Panc1 (cell line): ENCODE data around the gene CDK19. TPM values are rescaled to one million over a fixed set of nuclear protein-coding genes. Genes with fewer than 3 reads are reported as not detected.

Experiments
- ATAC-seq: fragments of 200-7000 bp; cut with Tn5 transposase; 2 replicates; pipeline ENCODE4 v1.9.1; 2020; ENCODE audit warnings: mild to moderate bottlenecking, moderate library complexity
- BruUV-seq: library from RNA; stranded (reverse); fragments of 400-500 nt; replicated peaks from 2 replicates; lab custom pipeline; 2021; lab: Mats Ljungman, UMichigan
- CTCF ChIA-PET: fragments of 300-600 bp; sonication (Branson Sonifier 250); formaldehyde crosslinking; loops from one replicate; lab custom pipeline; 2022; ENCODE audit warnings: antibody characterized with exemption; lab: Charles Lee
- POLR2A ChIA-PET: fragments of 300-600 bp; sonication (Branson Sonifier 250); formaldehyde crosslinking; loops from one replicate; lab custom pipeline; 2022; ENCODE audit warnings: antibody characterized with exemption; lab: Charles Lee
- DNase-seq: peaks from one replicate; pipeline ENCODE4 v3.0.0-alpha.2; 2010; ENCODE audit warnings: low read depth, low spot score
- H3K27ac ChIP-seq: 2 replicates; pipeline ENCODE4 v1.5.1; 2011; ENCODE audit warnings: mild to moderate bottlenecking, low read length, inconsistent platforms
- H3K27me3 ChIP-seq: fragments of 200-500 bp; sonication (Bioruptor generic); 2 replicates; pipeline ENCODE4 v1.6.0; 2014; ENCODE audit warnings: low read length, inconsistent platforms; ENCODE audit not compliant: control insufficient read depth, insufficient read depth
- H3K36me3 ChIP-seq: fragments of 200-500 bp; sonication (Bioruptor generic); 2 replicates; pipeline ENCODE4 v1.5.1; 2014; ENCODE audit warnings: inconsistent platforms, mild to moderate bottlenecking, low read length, moderate library complexity; ENCODE audit not compliant: control insufficient read depth, insufficient read depth
- H3K4me1 ChIP-seq: 2 replicates; pipeline ENCODE4 v1.5.1; 2011; ENCODE audit warnings: inconsistent platforms, mild to moderate bottlenecking, low read length, moderate library complexity; ENCODE audit not compliant: control insufficient read depth, insufficient read depth
- H3K4me3 ChIP-seq, 2 experiments: 2 replicates each; pipeline ENCODE4 v1.5.1; 2011 to 2012; ENCODE audit warnings: low read depth in 2 of 2, low read length in 2 of 2, mild to moderate bottlenecking in 2 of 2, inconsistent platforms in 1 of 2, moderate library complexity in 1 of 2
- H3K9me3 ChIP-seq: fragments of 200-500 bp; sonication (Bioruptor generic); 2 replicates; pipeline ENCODE4 v1.5.1; 2014; ENCODE audit warnings: low read depth, mild to moderate bottlenecking, inconsistent platforms, low read length, moderate library complexity; ENCODE audit not compliant: control insufficient read depth, insufficient read depth
- POLR2AphosphoS5 ChIP-seq: IDR thresholded peaks from 2 replicates; pipeline ENCODE4 v1.6.1; 2012; ENCODE audit warnings: mild to moderate bottlenecking, low read depth, low read length, moderate library complexity
- SIN3A ChIP-seq: IDR thresholded peaks from 2 replicates; pipeline ENCODE4 v1.6.1; 2012; ENCODE audit warnings: low read depth, mild to moderate bottlenecking, low read length, moderate library complexity, borderline replicate concordance; ENCODE audit not compliant: insufficient read depth
- TCF7L2 ChIP-seq: IDR thresholded peaks from 2 replicates; pipeline ENCODE4 v1.6.1; 2011; ENCODE audit warnings: mild to moderate bottlenecking, low read depth, low read length, inconsistent platforms
- in situ Hi-C: cut with HindIII; loops from 2 replicates; pipeline ENCODE4 v1.10.0; 2016; ENCODE audit warnings: low sequenced_read_pairs, low pct_unique_long_range_greater_than_20kb
- intact Hi-C: fragments of 100-400 bp; cut with micrococcal nuclease; formaldehyde crosslinking; loops from one replicate; pipeline ENCODE4 v1.10.0; 2022; ENCODE audit not compliant: unreplicated experiment
- total RNA-seq: library from RNA; stranded (reverse); gene quantifications from one replicate; pipeline ENCODE4 v1.2.1, GENCODE V29; 2021; ENCODE audit not compliant: unreplicated experiment
- TF ChIP-seq, protein P1 (sequence below): fragments of 450-650 bp; IDR thresholded peaks from 2 replicates; pipeline ENCODE4 v1.5.1; 2017; ENCODE audit warnings: mild to moderate bottlenecking
- TF ChIP-seq, protein P2 (sequence below), 2 experiments: IDR thresholded peaks; 2 replicates each; pipeline ENCODE4 v1.6.1; 2011 to 2012; ENCODE audit warnings: low read depth in 2 of 2, control low read depth in 1 of 2, low read length in 1 of 2, mild to moderate bottlenecking in 1 of 2, moderate library complexity in 1 of 2; ENCODE audit not compliant: insufficient read depth in 1 of 2

Gene CDK19
- total RNA-seq, 1 experiment from 2014 or later: 48.4 TPM

DNA sequence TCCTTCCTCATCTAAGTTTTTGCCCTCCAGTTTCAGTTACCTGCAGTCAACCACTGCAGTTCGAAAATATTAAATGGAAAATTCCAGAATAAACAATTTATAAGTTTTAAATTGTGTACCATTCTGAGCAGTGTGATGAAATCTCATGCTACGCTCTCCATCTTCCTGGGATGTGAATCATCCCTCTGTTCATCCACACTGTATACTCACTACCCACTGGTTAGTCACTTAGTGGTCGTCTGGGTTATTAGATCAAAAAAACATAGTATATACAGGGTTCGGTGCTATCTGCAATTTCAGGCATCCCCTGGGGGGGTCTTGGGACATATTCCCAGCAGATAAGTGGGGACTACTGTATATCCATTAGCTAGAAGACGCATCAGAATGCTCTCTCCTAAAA lies 186.9 kb downstream of the CDK19 start:
- POLR2A ChIA-PET: no interaction called here
- CTCF ChIA-PET: no interaction called here
- DNase-seq: no peak
- Histone ChIP-seq H3K36me3 (no peaks in the 10 kb centered on the region), H3K27me3 (no peaks in the 10 kb centered on the region), H3K4me3 (no peak overlapping the region), H3K9me3 (no peaks in the 10 kb centered on the region), H3K4me1 (no peaks in the 10 kb centered on the region), H3K27ac (no peak overlapping the region)
- in situ Hi-C loops: no loop called here
- TF ChIP-seq POLR2AphosphoS5: no peak
- no peak for ATAC-seq
- intact Hi-C loops: no loop called here
- no TSS peak for BruUV-seq

DNA sequence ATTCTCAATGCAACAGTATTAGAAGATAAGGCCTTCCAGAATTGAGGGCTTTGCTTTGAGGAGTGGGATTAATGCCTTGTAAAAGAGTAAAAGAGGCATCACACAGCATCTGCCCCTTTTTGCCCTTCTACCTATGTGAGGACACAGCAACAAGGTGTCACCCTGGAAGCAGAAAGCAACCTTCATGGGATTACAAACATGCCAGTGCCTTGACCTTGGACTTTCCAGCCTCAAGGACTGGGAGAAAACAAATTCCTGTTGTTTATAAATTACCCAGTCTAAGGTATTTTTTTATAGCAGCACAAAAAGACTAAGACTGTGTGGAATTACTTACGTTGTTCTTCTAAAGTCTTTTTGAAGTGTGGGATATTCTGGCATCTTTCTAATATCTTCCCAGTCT lies 188.8 kb downstream of the CDK19 start:
- in situ Hi-C loops: no loop called here
- POLR2A ChIA-PET: no interaction called here

DNA sequence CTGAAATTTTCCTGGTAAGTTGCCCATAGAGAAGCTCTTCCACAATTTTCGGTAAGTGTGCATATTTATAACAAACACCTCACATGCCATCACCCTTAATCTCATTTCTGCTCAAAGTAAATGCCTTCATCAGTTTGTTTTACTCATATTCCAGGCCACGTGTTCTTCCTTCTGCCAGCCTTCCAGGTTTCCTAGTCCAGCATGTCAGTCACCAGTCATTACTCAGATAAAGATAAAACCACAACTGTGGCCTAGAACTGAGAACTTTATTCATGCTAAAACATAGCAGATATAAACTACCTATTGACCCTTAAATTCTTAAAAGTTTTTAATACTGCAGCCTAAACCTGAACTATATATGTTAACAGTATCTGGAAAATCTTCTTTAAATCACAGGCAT lies 189.4 kb downstream of the CDK19 start:
- Histone ChIP-seq H3K27ac (no peak overlapping the region), H3K4me1 (no peaks in the 10 kb centered on the region), H3K9me3 (no peaks in the 10 kb centered on the region), H3K27me3 (no peaks in the 10 kb centered on the region), H3K4me3 (no peak overlapping the region), H3K36me3 (no peaks in the 10 kb centered on the region)
- no TSS peak for BruUV-seq
- ChIA-PET CTCF (no interaction called here), POLR2A (no interaction called here)
- in situ Hi-C loops (no loop called here), intact Hi-C loops (no loop called here)
- DNase-seq (no peak), ATAC-seq (no peak)
- TF ChIP-seq TCF7L2 (no peak), SIN3A (no peak), POLR2AphosphoS5 (no peak)
- TF ChIP-seq, protein P1, sequence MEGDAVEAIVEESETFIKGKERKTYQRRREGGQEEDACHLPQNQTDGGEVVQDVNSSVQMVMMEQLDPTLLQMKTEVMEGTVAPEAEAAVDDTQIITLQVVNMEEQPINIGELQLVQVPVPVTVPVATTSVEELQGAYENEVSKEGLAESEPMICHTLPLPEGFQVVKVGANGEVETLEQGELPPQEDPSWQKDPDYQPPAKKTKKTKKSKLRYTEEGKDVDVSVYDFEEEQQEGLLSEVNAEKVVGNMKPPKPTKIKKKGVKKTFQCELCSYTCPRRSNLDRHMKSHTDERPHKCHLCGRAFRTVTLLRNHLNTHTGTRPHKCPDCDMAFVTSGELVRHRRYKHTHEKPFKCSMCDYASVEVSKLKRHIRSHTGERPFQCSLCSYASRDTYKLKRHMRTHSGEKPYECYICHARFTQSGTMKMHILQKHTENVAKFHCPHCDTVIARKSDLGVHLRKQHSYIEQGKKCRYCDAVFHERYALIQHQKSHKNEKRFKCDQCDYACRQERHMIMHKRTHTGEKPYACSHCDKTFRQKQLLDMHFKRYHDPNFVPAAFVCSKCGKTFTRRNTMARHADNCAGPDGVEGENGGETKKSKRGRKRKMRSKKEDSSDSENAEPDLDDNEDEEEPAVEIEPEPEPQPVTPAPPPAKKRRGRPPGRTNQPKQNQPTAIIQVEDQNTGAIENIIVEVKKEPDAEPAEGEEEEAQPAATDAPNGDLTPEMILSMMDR: no peak
- TF ChIP-seq, protein P2, sequence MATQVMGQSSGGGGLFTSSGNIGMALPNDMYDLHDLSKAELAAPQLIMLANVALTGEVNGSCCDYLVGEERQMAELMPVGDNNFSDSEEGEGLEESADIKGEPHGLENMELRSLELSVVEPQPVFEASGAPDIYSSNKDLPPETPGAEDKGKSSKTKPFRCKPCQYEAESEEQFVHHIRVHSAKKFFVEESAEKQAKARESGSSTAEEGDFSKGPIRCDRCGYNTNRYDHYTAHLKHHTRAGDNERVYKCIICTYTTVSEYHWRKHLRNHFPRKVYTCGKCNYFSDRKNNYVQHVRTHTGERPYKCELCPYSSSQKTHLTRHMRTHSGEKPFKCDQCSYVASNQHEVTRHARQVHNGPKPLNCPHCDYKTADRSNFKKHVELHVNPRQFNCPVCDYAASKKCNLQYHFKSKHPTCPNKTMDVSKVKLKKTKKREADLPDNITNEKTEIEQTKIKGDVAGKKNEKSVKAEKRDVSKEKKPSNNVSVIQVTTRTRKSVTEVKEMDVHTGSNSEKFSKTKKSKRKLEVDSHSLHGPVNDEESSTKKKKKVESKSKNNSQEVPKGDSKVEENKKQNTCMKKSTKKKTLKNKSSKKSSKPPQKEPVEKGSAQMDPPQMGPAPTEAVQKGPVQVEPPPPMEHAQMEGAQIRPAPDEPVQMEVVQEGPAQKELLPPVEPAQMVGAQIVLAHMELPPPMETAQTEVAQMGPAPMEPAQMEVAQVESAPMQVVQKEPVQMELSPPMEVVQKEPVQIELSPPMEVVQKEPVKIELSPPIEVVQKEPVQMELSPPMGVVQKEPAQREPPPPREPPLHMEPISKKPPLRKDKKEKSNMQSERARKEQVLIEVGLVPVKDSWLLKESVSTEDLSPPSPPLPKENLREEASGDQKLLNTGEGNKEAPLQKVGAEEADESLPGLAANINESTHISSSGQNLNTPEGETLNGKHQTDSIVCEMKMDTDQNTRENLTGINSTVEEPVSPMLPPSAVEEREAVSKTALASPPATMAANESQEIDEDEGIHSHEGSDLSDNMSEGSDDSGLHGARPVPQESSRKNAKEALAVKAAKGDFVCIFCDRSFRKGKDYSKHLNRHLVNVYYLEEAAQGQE (IDR thresholded peaks at IDR 0.05; ENCODE audit: insufficient read depth in 1 of 2, low read depth in 2 of 2, low read length in 1 of 2): no peak

More for the DNA sequence above, 188.8 kb downstream of the CDK19 start:
- no peak for DNase-seq
- no TSS peak for BruUV-seq
- H3K9me3 ChIP-seq: no peaks in the 10 kb centered on the region
- H3K27me3 ChIP-seq: no peaks in the 10 kb centered on the region
- H3K36me3 ChIP-seq: no peaks in the 10 kb centered on the region
- intact Hi-C loops: no loop called here
- TF ChIP-seq SIN3A: no peak
- no peak for TF ChIP-seq POLR2AphosphoS5
- TF ChIP-seq, protein P2 (IDR thresholded peaks at IDR 0.05; ENCODE audit: insufficient read depth in 1 of 2, low read depth in 2 of 2, low read length in 1 of 2): no peak
- TF ChIP-seq, protein P1: no peak
- no peak for TF ChIP-seq TCF7L2
- no peak for ATAC-seq
- no peak overlapping the region for H3K4me3 ChIP-seq
- H3K4me1 ChIP-seq: no peaks in the 10 kb centered on the region
- CTCF ChIA-PET: no interaction called here
- no peak overlapping the region for H3K27ac ChIP-seq
